ENCODE results near the gene LAMB1. TPM values are rescaled to one million over a fixed set of nuclear protein-coding genes. Genes with fewer than 3 reads are reported as not detected.

LAMB1 gene
- total and polyA plus RNA-seq, 2 of the 13 experiments (the other 11 are each of a cell fraction or from before 2014, with no cell fraction given), result 109 to 124 TPM

DNA sequence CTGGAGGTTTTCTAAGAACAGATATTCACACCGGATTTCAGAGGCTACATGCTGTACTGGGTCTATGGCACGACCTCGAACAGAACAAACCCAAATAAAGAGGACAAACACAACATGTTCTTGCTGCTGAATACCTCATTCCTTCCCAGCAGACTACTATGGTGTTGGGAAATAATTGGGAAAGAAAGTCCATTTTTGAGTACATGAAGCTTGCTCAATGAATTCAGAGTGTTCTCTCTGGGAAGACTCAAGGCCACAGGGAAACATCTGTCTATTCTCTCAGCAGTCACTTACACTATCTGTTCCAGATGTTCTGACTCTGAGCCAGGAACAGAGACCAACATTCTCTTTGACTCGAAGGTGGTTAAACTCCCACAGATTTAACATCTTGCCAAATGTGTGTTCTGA, 30.9 kb downstream of the LAMB1 start (continued):
- TF ChIP-seq TFDP1 (CRISPR knock-in tag; IDR thresholded peaks at IDR 0.05; ENCODE audit: borderline replicate concordance) (peak; percentile 31; the same call in 1 of the 2 replicates), TBL1XR1 (IDR thresholded peaks at IDR 0.05; ENCODE audit: borderline replicate concordance, low read length, partially characterized antibody) (no peak), JUNB (CRISPR knock-in tag; IDR thresholded peaks at IDR 0.05; ENCODE audit: borderline replicate concordance) (no peak), PCBP1 (IDR thresholded peaks at IDR 0.05; ENCODE audit: borderline replicate concordance, low read depth, low read length) (no peak), ZNF136 (CRISPR knock-in tag; IDR thresholded peaks at IDR 0.05; ENCODE audit: low read depth) (no peak), NONO (IDR thresholded peaks at IDR 0.05) (no peak), NONO (CRISPR knock-in tag; conservative IDR thresholded peaks at IDR 0.05) (no peak), THAP11 (CRISPR knock-in tag; IDR thresholded peaks at IDR 0.05) (peak; percentile 60), ZNF121 (CRISPR knock-in tag; IDR thresholded peaks at IDR 0.05) (no peak), ZNF296 (CRISPR knock-in tag; conservative IDR thresholded peaks at IDR 0.05) (no peak), ZSCAN31 (CRISPR knock-in tag; IDR thresholded peaks at IDR 0.05; ENCODE audit: low read depth) (no peak), SAP130 (CRISPR knock-in tag; IDR thresholded peaks at IDR 0.05; ENCODE audit: low read depth) (peak; percentile 59), NCOR1 (IDR thresholded peaks at IDR 0.05; ENCODE audit: borderline replicate concordance, low read length) (peak; percentile 77; the same call in 1 of the 2 replicates), SP5 (CRISPR knock-in tag; IDR thresholded peaks at IDR 0.05; ENCODE audit: borderline replicate concordance, low read depth) (no peak), HCFC1 (IDR thresholded peaks at IDR 0.05; ENCODE audit: low read depth, low read length) (no peak), ONECUT2 (CRISPR knock-in tag; IDR thresholded peaks at IDR 0.05) (peak; percentile 45; the same call in 1 of the 2 replicates), CEBPG (CRISPR knock-in tag; IDR thresholded peaks at IDR 0.05) (peak; percentile 96), ZMYM3 (CRISPR knock-in tag; IDR thresholded peaks at IDR 0.05) (no peak), TERF1 (CRISPR knock-in tag; IDR thresholded peaks at IDR 0.05) (no peak), KDM3A (CRISPR knock-in tag; IDR thresholded peaks at IDR 0.05; ENCODE audit: low read depth) (peak; percentile 38; the same call in 1 of the 2 replicates), DDIT3 (CRISPR knock-in tag; IDR thresholded peaks at IDR 0.05) (no peak)
- TF ChIP-seq, protein P1, sequence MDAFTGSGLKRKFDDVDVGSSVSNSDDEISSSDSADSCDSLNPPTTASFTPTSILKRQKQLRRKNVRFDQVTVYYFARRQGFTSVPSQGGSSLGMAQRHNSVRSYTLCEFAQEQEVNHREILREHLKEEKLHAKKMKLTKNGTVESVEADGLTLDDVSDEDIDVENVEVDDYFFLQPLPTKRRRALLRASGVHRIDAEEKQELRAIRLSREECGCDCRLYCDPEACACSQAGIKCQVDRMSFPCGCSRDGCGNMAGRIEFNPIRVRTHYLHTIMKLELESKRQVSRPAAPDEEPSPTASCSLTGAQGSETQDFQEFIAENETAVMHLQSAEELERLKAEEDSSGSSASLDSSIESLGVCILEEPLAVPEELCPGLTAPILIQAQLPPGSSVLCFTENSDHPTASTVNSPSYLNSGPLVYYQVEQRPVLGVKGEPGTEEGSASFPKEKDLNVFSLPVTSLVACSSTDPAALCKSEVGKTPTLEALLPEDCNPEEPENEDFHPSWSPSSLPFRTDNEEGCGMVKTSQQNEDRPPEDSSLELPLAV (CRISPR knock-in tag; conservative IDR thresholded peaks at IDR 0.05; ENCODE audit: low read depth), result no peak
- TF ChIP-seq, protein P2, sequence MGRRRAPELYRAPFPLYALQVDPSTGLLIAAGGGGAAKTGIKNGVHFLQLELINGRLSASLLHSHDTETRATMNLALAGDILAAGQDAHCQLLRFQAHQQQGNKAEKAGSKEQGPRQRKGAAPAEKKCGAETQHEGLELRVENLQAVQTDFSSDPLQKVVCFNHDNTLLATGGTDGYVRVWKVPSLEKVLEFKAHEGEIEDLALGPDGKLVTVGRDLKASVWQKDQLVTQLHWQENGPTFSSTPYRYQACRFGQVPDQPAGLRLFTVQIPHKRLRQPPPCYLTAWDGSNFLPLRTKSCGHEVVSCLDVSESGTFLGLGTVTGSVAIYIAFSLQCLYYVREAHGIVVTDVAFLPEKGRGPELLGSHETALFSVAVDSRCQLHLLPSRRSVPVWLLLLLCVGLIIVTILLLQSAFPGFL (CRISPR knock-in tag; IDR thresholded peaks at IDR 0.05), result no peak
- TF ChIP-seq, protein P3, sequence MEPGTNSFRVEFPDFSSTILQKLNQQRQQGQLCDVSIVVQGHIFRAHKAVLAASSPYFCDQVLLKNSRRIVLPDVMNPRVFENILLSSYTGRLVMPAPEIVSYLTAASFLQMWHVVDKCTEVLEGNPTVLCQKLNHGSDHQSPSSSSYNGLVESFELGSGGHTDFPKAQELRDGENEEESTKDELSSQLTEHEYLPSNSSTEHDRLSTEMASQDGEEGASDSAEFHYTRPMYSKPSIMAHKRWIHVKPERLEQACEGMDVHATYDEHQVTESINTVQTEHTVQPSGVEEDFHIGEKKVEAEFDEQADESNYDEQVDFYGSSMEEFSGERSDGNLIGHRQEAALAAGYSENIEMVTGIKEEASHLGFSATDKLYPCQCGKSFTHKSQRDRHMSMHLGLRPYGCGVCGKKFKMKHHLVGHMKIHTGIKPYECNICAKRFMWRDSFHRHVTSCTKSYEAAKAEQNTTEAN (CRISPR knock-in tag; conservative IDR thresholded peaks at IDR 0.05), result no peak

All from HepG2 (cell line).